IMR-90 (cell line): ENCODE measurements around the gene PRTFDC1. TPM values are rescaled to one million over a fixed set of nuclear protein-coding genes. Genes with fewer than 3 reads are reported as not detected.

ENCODE experiments used
- ATAC-seq: fragments of 200-7000 bp; cut with Tn5 transposase; 2 replicates; pipeline ENCODE4 v1.9.1; 2020; ENCODE audit warnings: low read depth, mild to moderate bottlenecking, moderate library complexity
- BruUV-seq: library from RNA; stranded (reverse); fragments of 400-500 nt; replicated peaks from 2 replicates; lab custom pipeline; 2021; lab: Mats Ljungman, UMichigan
- CTCF ChIA-PET: fragments of 300-600 bp; formaldehyde crosslinking; extraction: SDS; loops from one replicate; lab custom pipeline; 2021; ENCODE audit warnings: antibody characterized with exemption; lab: Yijun Ruan, JAX
- POLR2A ChIA-PET: fragments of 300-600 bp; sonication (Branson Sonifier 250); formaldehyde crosslinking; loops from one replicate; lab custom pipeline; 2022; ENCODE audit warnings: antibody characterized with exemption; ENCODE audit not compliant: unreplicated experiment; lab: Charles Lee
- DNase-seq: peaks from one replicate; pipeline ENCODE4 v3.0.0; 2013
- H2AFZ ChIP-seq: replicated peaks from 2 replicates; pipeline ENCODE3; 2013; ENCODE audit warnings: low read length, mild to moderate bottlenecking; ENCODE audit not compliant: poor library complexity
- H2AK5ac ChIP-seq: 2 replicates; pipeline ENCODE4 v1.6.1; 2013; ENCODE audit warnings: low read depth, low read length, inconsistent platforms
- H2AK9ac ChIP-seq: replicated peaks from 2 replicates; pipeline ENCODE3; 2013; ENCODE audit warnings: mild to moderate bottlenecking, low read depth, low read length, moderate library complexity; ENCODE audit not compliant: poor library complexity
- H2BK120ac ChIP-seq: 2 replicates; pipeline ENCODE4 v1.6.1; 2013; ENCODE audit warnings: low read depth, low read length, inconsistent platforms
- H2BK15ac ChIP-seq: 3 replicates; pipeline ENCODE4 v1.6.1; 2013; ENCODE audit warnings: low read depth, low read length, inconsistent platforms
- H2BK20ac ChIP-seq: 2 replicates; pipeline ENCODE4 v1.6.1; 2013; ENCODE audit warnings: low read depth, mild to moderate bottlenecking, inconsistent platforms, low read length, moderate library complexity
- H2BK5ac ChIP-seq: 2 replicates; pipeline ENCODE4 v1.6.1; 2013; ENCODE audit warnings: mild to moderate bottlenecking, low read depth, low read length, inconsistent platforms; ENCODE audit not compliant: poor library complexity, severe bottlenecking
- H3K14ac ChIP-seq: replicated peaks from 2 replicates; pipeline ENCODE4 v1.6.1; 2013; ENCODE audit warnings: low read depth, low read length, inconsistent platforms
- H3K18ac ChIP-seq: 2 replicates; pipeline ENCODE4 v1.6.1; 2013; ENCODE audit warnings: low read depth, low read length, control low read depth
- H3K23ac ChIP-seq: 2 replicates; pipeline ENCODE4 v1.6.1; 2013; ENCODE audit warnings: low read depth, low read length, inconsistent platforms
- H3K27ac ChIP-seq: 2 replicates; pipeline ENCODE4 v1.5.1; 2013; ENCODE audit warnings: mild to moderate bottlenecking, control low read depth, low read length; ENCODE audit not compliant: insufficient read depth
- H3K27me3 ChIP-seq: 2 replicates; pipeline ENCODE4 v1.6.1; 2013; ENCODE audit warnings: low read length; ENCODE audit not compliant: control insufficient read depth, insufficient read depth
- H3K36me3 ChIP-seq: 2 replicates; pipeline ENCODE4 v1.6.1; 2013; ENCODE audit warnings: low read length, mixed read lengths; ENCODE audit not compliant: control insufficient read depth, insufficient read depth
- H3K4ac ChIP-seq: 2 replicates; pipeline ENCODE4 v1.6.1; 2013; ENCODE audit warnings: low read depth, low read length, inconsistent platforms
- H3K4me1 ChIP-seq: 2 replicates; pipeline ENCODE4 v1.6.1; 2013; ENCODE audit warnings: low read length, mixed read lengths; ENCODE audit not compliant: control insufficient read depth, insufficient read depth
- H3K4me2 ChIP-seq: 2 replicates; pipeline ENCODE4 v1.6.1; 2013; ENCODE audit warnings: low read depth, mild to moderate bottlenecking, control low read depth, low read length, moderate library complexity
- H3K4me3 ChIP-seq: 2 replicates; pipeline ENCODE4 v1.5.1; 2013; ENCODE audit warnings: low read depth, mild to moderate bottlenecking, control low read depth, low read length, moderate library complexity; ENCODE audit not compliant: insufficient read depth
- H3K56ac ChIP-seq: 2 replicates; pipeline ENCODE4 v1.6.1; 2013; ENCODE audit warnings: low read length, inconsistent platforms; ENCODE audit not compliant: insufficient read depth; ENCODE audit errors: extremely low read depth
- H3K79me1 ChIP-seq, 2 experiments: 2 replicates each; pipeline ENCODE4 v1.6.1; 2013; ENCODE audit warnings: low read length in 2 of 2, inconsistent platforms in 1 of 2, low read depth in 1 of 2
- H3K9ac ChIP-seq: 2 replicates; pipeline ENCODE4 v1.6.1; 2013; ENCODE audit warnings: low read depth, low read length, control low read depth
- H3K9me1 ChIP-seq: 2 replicates; pipeline ENCODE4 v1.6.1; 2013; ENCODE audit warnings: low read length, inconsistent platforms; ENCODE audit not compliant: insufficient read depth
- H3K9me3 ChIP-seq: 2 replicates; pipeline ENCODE4 v1.6.1; 2013; ENCODE audit warnings: low read length; ENCODE audit not compliant: control insufficient read depth, insufficient read depth
- H4K20me1 ChIP-seq: 2 replicates; pipeline ENCODE4 v1.6.1; 2013; ENCODE audit warnings: low read length, inconsistent platforms; ENCODE audit not compliant: insufficient read depth
- H4K5ac ChIP-seq: 2 replicates; pipeline ENCODE4 v1.6.1; 2013; ENCODE audit warnings: mild to moderate bottlenecking, low read depth, low read length, control low read depth
- H4K8ac ChIP-seq, 2 experiments: 2 replicates each; pipeline ENCODE4 v1.6.1; 2013; ENCODE audit warnings: low read depth in 2 of 2, low read length in 2 of 2, control low read depth in 1 of 2, inconsistent platforms in 1 of 2
- H4K91ac ChIP-seq: 2 replicates; pipeline ENCODE4 v1.6.1; 2013; ENCODE audit warnings: low read depth, low read length, inconsistent platforms; ENCODE audit not compliant: insufficient read depth
- BHLHE40 ChIP-seq: fragments of 150-350 bp; IDR thresholded peaks from 2 replicates; pipeline ENCODE4 v1.6.1; 2016; ENCODE audit warnings: mild to moderate bottlenecking, low read depth, low read length
- CEBPB ChIP-seq: IDR thresholded peaks from 2 replicates; pipeline ENCODE4 v1.6.1; 2012; ENCODE audit warnings: low read depth, low read length, improper control_type of control experiment
- CHD1 ChIP-seq: IDR thresholded peaks from 2 replicates; pipeline ENCODE4 v1.6.1; 2012; ENCODE audit warnings: low read depth, low read length, improper control_type of control experiment
- CTCF ChIP-seq: conservative IDR thresholded peaks from 2 replicates; pipeline ENCODE4 v1.5.1; 2012; ENCODE audit warnings: mild to moderate bottlenecking, low read depth, low read length, improper control_type of control experiment
- ELK1 ChIP-seq: fragments of 150-350 bp; IDR thresholded peaks from 2 replicates; pipeline ENCODE4 v1.6.1; 2016; ENCODE audit warnings: low read depth, mild to moderate bottlenecking, low read length, moderate library complexity, borderline replicate concordance
- FOS ChIP-seq: fragments of 150-350 bp; IDR thresholded peaks from 2 replicates; pipeline ENCODE4 v1.6.1; 2016; ENCODE audit warnings: low read depth, low read length
- MAFK ChIP-seq: IDR thresholded peaks from 2 replicates; pipeline ENCODE4 v1.6.1; 2012; ENCODE audit warnings: low read depth, low read length, improper control_type of control experiment
- MAZ ChIP-seq: IDR thresholded peaks from 2 replicates; pipeline ENCODE4 v1.6.1; 2012; ENCODE audit warnings: low read depth, mild to moderate bottlenecking, low read length, improper control_type of control experiment, moderate library complexity, borderline replicate concordance
- MXI1 ChIP-seq: IDR thresholded peaks from 2 replicates; pipeline ENCODE4 v1.6.1; 2012; ENCODE audit warnings: low read depth, mild to moderate bottlenecking, low read length, moderate library complexity, borderline replicate concordance
- NFE2L2 ChIP-seq: fragments of 150-350 bp; IDR thresholded peaks from 2 replicates; pipeline ENCODE4 v1.6.1; 2016; ENCODE audit warnings: low read depth, mild to moderate bottlenecking, low read length
- POLR2A ChIP-seq: IDR thresholded peaks from 2 replicates; pipeline ENCODE4 v1.6.1; 2012; ENCODE audit warnings: mild to moderate bottlenecking, low read depth, low read length
- RAD21 ChIP-seq: IDR thresholded peaks from 2 replicates; pipeline ENCODE4 v1.6.1; 2012; ENCODE audit warnings: low read length, improper control_type of control experiment
- RCOR1 ChIP-seq: IDR thresholded peaks from 2 replicates; pipeline ENCODE4 v1.6.1; 2012; ENCODE audit warnings: mild to moderate bottlenecking, low read length, improper control_type of control experiment; ENCODE audit not compliant: insufficient replicate concordance
- RFX5 ChIP-seq: IDR thresholded peaks from 2 replicates; pipeline ENCODE4 v1.8.0; 2012; ENCODE audit warnings: low read depth, mild to moderate bottlenecking, low read length, moderate library complexity
- SMC3 ChIP-seq: fragments of 150-350 bp; IDR thresholded peaks from 2 replicates; pipeline ENCODE4 v1.6.1; 2016; ENCODE audit warnings: low read depth, mild to moderate bottlenecking, antibody characterized with exemption, low read length, moderate library complexity
- USF2 ChIP-seq: fragments of 150-350 bp; IDR thresholded peaks from 2 replicates; pipeline ENCODE4 v1.6.1; 2017; ENCODE audit warnings: mild to moderate bottlenecking, antibody characterized with exemption, low read length, low read depth
- WGBS, 2 experiments: methylation state at CpG; one replicate each; pipeline versions ENCODE4 v1.1.5 to v1.1.7; 2013; ENCODE audit warnings: missing lambda C conversion rate in 2 of 2; ENCODE audit not compliant: insufficient read length in 1 of 2; ENCODE audit errors: extremely low coverage in 2 of 2; 5-methylcytosine and 5-hydroxymethylcytosine counted together
- dilution Hi-C: fragments of 300-500 bp; cut with HindIII; formaldehyde crosslinking; loops from one replicate; pipeline ENCODE4 v1.14.3; 2018; ENCODE audit warnings: low sequenced_read_pairs; ENCODE audit not compliant: unreplicated experiment
- in situ Hi-C: fragments of 300-500 bp; cut with MboI; formaldehyde crosslinking; loops from 3 replicates; pipeline ENCODE4 v1.14.3; 2019; ENCODE audit warnings: low sequenced_read_pairs, inconsistent platforms, mixed read lengths
- intact Hi-C: fragments of 100-400 bp; cut with micrococcal nuclease; formaldehyde crosslinking; loops from 2 replicates; pipeline ENCODE4 v1.10.0; 2022
- polyA plus RNA-seq, 3 experiments: library from polyadenylated mRNA; depleted of rRNA; stranded (reverse); fragments of >200 nt; gene quantifications; 2 replicates each; pipeline ENCODE4 v1.2.3, GENCODE V29; 2012; ENCODE audit warnings: low replicate concordance in 1 of 3
- total RNA-seq: library from RNA; depleted of rRNA; stranded (reverse); fragments of >200 nt; gene quantifications from 2 replicates; pipeline ENCODE4 v1.2.3, GENCODE V29; 2012

Gene PRTFDC1
- total and polyA plus RNA-seq, 2 of the 4 experiments (the other 2 are of a cell fraction): 12.3 to 17.9 TPM

DNA sequence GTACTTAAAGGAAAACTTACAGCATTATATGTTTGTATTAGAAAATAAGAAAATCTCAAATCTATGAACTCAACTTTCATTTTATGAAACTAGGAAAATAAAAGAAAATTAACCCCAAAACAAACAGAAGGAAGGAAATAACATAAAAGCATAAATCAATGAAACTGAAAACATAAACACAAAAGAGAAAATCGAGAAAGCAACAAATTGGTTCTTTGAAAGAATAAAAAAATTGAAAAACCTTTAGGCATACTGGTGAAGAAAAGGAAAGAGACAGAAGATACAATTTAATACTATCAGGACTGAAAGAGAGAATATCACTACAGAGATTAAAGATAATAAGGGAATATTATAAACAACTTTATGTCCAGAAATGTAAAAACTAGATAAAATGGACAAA lies 21.2 kb downstream of the PRTFDC1 start:
- Histone ChIP-seq H2BK20ac (no peak overlapping the region), H3K4me3 (no peak overlapping the region), H3K36me3 (no peaks in the 10 kb centered on the region), H3K4ac (no peak overlapping the region), H3K4me2 (no peak overlapping the region), H3K23ac (no peak overlapping the region), H3K9me3 (no peaks in the 10 kb centered on the region), H3K18ac (no peak overlapping the region), H2AK9ac (no peak overlapping the region), H2BK120ac (no peak overlapping the region), H4K5ac (no peak overlapping the region), H3K9ac (no peak overlapping the region), H2BK15ac (no peak overlapping the region), H4K91ac (no peak overlapping the region), H3K27me3 (no peaks in the 10 kb centered on the region), H3K4me1 (no peaks in the 10 kb centered on the region), H2AFZ (no peak overlapping the region), H3K27ac (no peak overlapping the region), H3K56ac (no peak overlapping the region), H3K79me1 (no peaks in the 10 kb centered on the region), H3K14ac (no peak overlapping the region), H4K8ac (no peak overlapping the region), H3K9me1 (no peaks in the 10 kb centered on the region), H2BK5ac (no peak overlapping the region), H2AK5ac (no peak overlapping the region), H4K20me1 (no peaks in the 10 kb centered on the region)
- CTCF ChIA-PET: interaction anchor here (0.7 to 1.4 kb wide), 2 partner anchors 10 to 14 kb away, joined by 3 read pairs; no protein-coding TSS in a partner anchor
- in situ Hi-C loops (no loop called here), dilution Hi-C loops (no loop called here), intact Hi-C loops (no loop called here)
- no TSS peak for BruUV-seq
- no peak for DNase-seq
- no CpG with 5 or more reads among the region's 1 CpG for WGBS, 2 experiments
- no peak for ATAC-seq
- POLR2A ChIA-PET: no interaction called here
- TF ChIP-seq MXI1 (no peak), CHD1 (no peak), ELK1 (no peak), MAZ (no peak), MAFK (no peak), RAD21 (no peak), CTCF (no peak), RCOR1 (no peak), POLR2A (no peak), USF2 (no peak), RFX5 (no peak), CEBPB (no peak), SMC3 (no peak), BHLHE40 (no peak), FOS (no peak), NFE2L2 (no peak)
